Duodenal mucosa (tissue), 2 donors: ENCODE results near the gene UBAC2.

Source experiments
- H3K27ac ChIP-seq: one replicate; pipeline ENCODE4 v1.7.0; 2013; ENCODE audit warnings: low read depth, low read length
- H3K27me3 ChIP-seq, 2 donors: one replicate each; pipeline ENCODE4 v1.7.0; 2013; ENCODE audit warnings: low read length in 2 of 2, control low read depth in 1 of 2; ENCODE audit not compliant: insufficient read depth in 2 of 2, control insufficient read depth in 1 of 2
- H3K36me3 ChIP-seq, 2 donors: one replicate each; pipeline ENCODE4 v1.7.0; 2013; ENCODE audit warnings: low read length in 2 of 2, control low read depth in 1 of 2; ENCODE audit not compliant: insufficient read depth in 2 of 2, control insufficient read depth in 1 of 2
- H3K4me1 ChIP-seq, 2 donors: one replicate each; pipeline ENCODE4 v1.7.0; 2013; ENCODE audit warnings: low read length in 2 of 2, control low read depth in 1 of 2; ENCODE audit not compliant: insufficient read depth in 2 of 2, control insufficient read depth in 1 of 2
- H3K4me3 ChIP-seq, 2 donors: one replicate each; pipeline ENCODE4 v1.7.0; 2013; ENCODE audit warnings: low read length in 2 of 2, low read depth in 1 of 2
- H3K9ac ChIP-seq, 2 donors: one replicate each; pipeline ENCODE4 v1.7.0; 2013; ENCODE audit warnings: low read length in 2 of 2, low read depth in 1 of 2
- H3K9me3 ChIP-seq, 2 donors: one replicate each; pipeline ENCODE4 v1.7.0; 2013; ENCODE audit warnings: low read length in 2 of 2, control low read depth in 1 of 2; ENCODE audit not compliant: control insufficient read depth in 1 of 2

Gene UBAC2

DNA sequence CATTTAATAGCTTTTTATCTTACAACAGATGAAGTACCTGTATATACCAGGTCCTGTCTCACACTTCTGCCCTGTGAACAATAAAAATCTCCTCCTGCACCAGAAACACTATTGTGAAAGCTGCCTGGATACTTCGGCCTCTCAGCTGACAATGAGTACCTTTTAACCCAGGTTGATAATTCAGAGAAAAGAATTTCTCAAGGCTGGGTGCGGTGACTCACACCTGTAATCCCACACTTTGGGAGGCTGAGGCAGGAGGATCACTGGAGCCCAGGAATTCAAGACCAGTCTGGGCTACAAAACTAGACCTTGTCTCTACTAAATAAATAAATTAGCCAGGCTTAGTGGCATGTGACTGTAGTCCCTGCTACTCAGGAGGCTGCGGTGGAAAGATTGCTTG lies 235.3 kb downstream of the UBAC2 start:
- H3K36me3 ChIP-seq: no peaks in the 10 kb centered on the region
- peaks cover 15 to 29% of the 10 kb centered on the region in 2 donors for H3K4me1 ChIP-seq
- H3K27me3 ChIP-seq: peaks cover 0 to 3% of the 10 kb centered on the region in 2 donors
- no peak overlapping the region for H3K9ac ChIP-seq
- no peak overlapping the region for H3K4me3 ChIP-seq
- H3K27ac ChIP-seq: no peak overlapping the region
- H3K9me3 ChIP-seq: no peaks in the 10 kb centered on the region
